NCI-H510A (cell line): ENCODE data around the gene METTL22.

ENCODE experiments used
- DNase-seq: peaks from one replicate; lab custom pipeline; 2025; lab: John Stamatoyannopoulos, UW

The METTL22 gene

GRCh38 chr16:8694795-8695728 is 73.6 kb downstream of the METTL22 start:
- DNase-seq: no peak

GRCh38 chr16:8696880-8697279 is 75.4 kb downstream of the METTL22 start:
- no peak for DNase-seq

GRCh38 chr16:8697965-8698364 is 76.5 kb downstream of the METTL22 start:
- no peak for DNase-seq
